Gastrocnemius medialis (tissue), 4 donors: ENCODE data around the gene ARHGAP30. TPM values are rescaled to one million over a fixed set of nuclear protein-coding genes. Genes with fewer than 3 reads are reported as not detected.
A peak's percentile ranks its signal among the peaks of the same experiment; 100 is the strongest.

ENCODE experiments used
- ATAC-seq, 2 donors: fragments of 150-250 bp; one replicate each; pipeline ENCODE4 v1.9.1; 2016
- DNase-seq, 2 donors: peaks; one replicate each; pipeline ENCODE4 v3.0.0-alpha.2; 2019
- H3K27ac ChIP-seq, 4 donors: fragments of 200-600 bp; sonication (generic); 1 replicate in 1 of 4; 2 replicates in 3 of 4; pipeline ENCODE4 v1.5.1; 2016 to 2018; ENCODE audit warnings: mild to moderate bottlenecking in 2 of 4, moderate library complexity in 1 of 4
- H3K27me3 ChIP-seq, 3 donors: fragments of 200-600 bp; sonication (generic) in 2 of 3; 1 replicate in 1 of 3; 2 replicates in 2 of 3; pipeline versions ENCODE4 v1.5.1 to v1.6.0; 2016 to 2019; ENCODE audit warnings: mild to moderate bottlenecking in 1 of 3, moderate library complexity in 1 of 3
- H3K36me3 ChIP-seq, 2 donors: fragments of 200-600 bp; sonication (generic) in 1 of 2; one replicate each; pipeline ENCODE4 v1.5.1; 2017 to 2018
- H3K4me1 ChIP-seq, 2 donors: fragments of 200-600 bp; sonication (generic) in 1 of 2; one replicate each; pipeline ENCODE4 v1.5.1; 2016 to 2017; ENCODE audit warnings: mild to moderate bottlenecking in 2 of 2
- H3K4me3 ChIP-seq, 4 donors: fragments of 200-600 bp; sonication (generic) in 3 of 4; 1 replicate in 1 of 4; 2 replicates in 3 of 4; pipeline ENCODE4 v1.5.1; 2016 to 2019; ENCODE audit warnings: mild to moderate bottlenecking in 2 of 4
- H3K9me3 ChIP-seq, 3 donors: fragments of 200-600 bp; sonication (generic) in 2 of 3; 1 replicate in 1 of 3; 2 replicates in 2 of 3; pipeline ENCODE4 v1.5.1; 2016 to 2019
- CTCF ChIP-seq, 5 experiments: fragments of 450-650 bp in 3 of 5; fragments of 200-600 bp in 2 of 5; sonication (generic) in 2 of 5; IDR thresholded peaks in 4 of 5; conservative IDR thresholded peaks in 1 of 5; 1 replicate in 4 of 5; 2 replicates in 1 of 5; pipeline ENCODE4 v1.5.1; 2016 to 2019; ENCODE audit warnings: antibody characterized with exemption in 5 of 5, mild to moderate bottlenecking in 3 of 5, moderate library complexity in 3 of 5
- POLR2A ChIP-seq, 2 donors: fragments of 450-650 bp; IDR thresholded peaks; one replicate each; pipeline ENCODE4 v1.6.1; 2017; ENCODE audit warnings: antibody characterized with exemption in 2 of 2, mild to moderate bottlenecking in 2 of 2, moderate library complexity in 2 of 2
- in situ Hi-C, 4 donors: fragments of 200-750 bp; cut with MboI; loops; one replicate each; pipeline versions ENCODE4 v1.15.0 to v1.8.0; 2017; ENCODE audit warnings: low sequenced_read_pairs in 4 of 4
- intact Hi-C: fragments of 100-400 bp; cut with DNase I; formaldehyde crosslinking; loops from one replicate; pipeline ENCODE4 v1.15.1; 2023; ENCODE audit warnings: low total_unique reads
- total RNA-seq, 4 donors: library from RNA; depleted of rRNA; stranded (reverse); fragments of >200 nt; gene quantifications; one replicate each; pipeline versions ENCODE4 v1.1.0 to v1.2.3, GENCODE V29; 2016

Gene ARHGAP30
- total RNA-seq, 4 donors from 2014 or later = 0.61 to 1.6 (median 1.0) TPM

- ATAC-seq = no peak
- TF ChIP-seq POLR2A (IDR thresholded peaks at IDR 0.05) (no peak), CTCF (IDR thresholded peaks at IDR 0.05 in 4 of 5, conservative IDR thresholded peaks at IDR 0.05 in 1 of 5) (no peak)
- H3K9me3 ChIP-seq = no peaks in the 10 kb centered on the region
- H3K27ac ChIP-seq = no peak overlapping the region
- peaks cover 0 to 28% of the 10 kb centered on the region in 2 donors for H3K36me3 ChIP-seq
- no peak for DNase-seq
- intact Hi-C loops = no loop called here
- no peaks in the 10 kb centered on the region for H3K27me3 ChIP-seq
- no peak overlapping the region for H3K4me3 ChIP-seq
- in situ Hi-C loops = no loop called here
- H3K4me1 ChIP-seq = peaks cover 5 to 19% of the 10 kb centered on the region in 2 donors
Observed at GRCh38 chr1:161100556-161100955, 30.9 kb upstream of the ARHGAP30 start.

GRCh38 chr1:161099090-161099802, 29.6 kb upstream of the ARHGAP30 start:
- Histone ChIP-seq H3K27ac (no peak overlapping the region), H3K4me3 (peak overlapping the region in 2 of 4 donors; percentile 67 to 80), H3K36me3 (peaks cover 0 to 28% of the 10 kb centered on the region in 2 donors), H3K4me1 (peaks cover 5 to 19% of the 10 kb centered on the region in 2 donors), H3K9me3 (no peaks in the 10 kb centered on the region), H3K27me3 (no peaks in the 10 kb centered on the region)
- DNase-seq (no peak), ATAC-seq (no peak)
- in situ Hi-C loops = loop anchor here in 2 of 4 donors (10.0 kb wide), 1 partner anchor 104 kb away; no protein-coding TSS in a partner anchor
- TF ChIP-seq CTCF (IDR thresholded peaks at IDR 0.05 in 4 of 5, conservative IDR thresholded peaks at IDR 0.05 in 1 of 5) = no peak
- no peak for TF ChIP-seq POLR2A (IDR thresholded peaks at IDR 0.05)
- intact Hi-C loops = loop anchor here (10.0 kb wide), 1 partner anchor 264 kb away; no protein-coding TSS in a partner anchor

- TF ChIP-seq CTCF (IDR thresholded peaks at IDR 0.05 in 4 of 5, conservative IDR thresholded peaks at IDR 0.05 in 1 of 5) (no peak), POLR2A (IDR thresholded peaks at IDR 0.05) (no peak)
- Histone ChIP-seq H3K4me1 (peaks cover 5 to 19% of the 10 kb centered on the region in 2 donors), H3K27me3 (no peaks in the 10 kb centered on the region), H3K9me3 (no peaks in the 10 kb centered on the region), H3K4me3 (peak within 1 kb of the TSS; percentile 62 to 80 (median 66)), H3K36me3 (peaks cover 0 to 28% of the 10 kb centered on the region in 2 donors), H3K27ac (peak within 1 kb of the TSS; percentile 62 to 74 (median 68))
- DNase-seq (peak; percentile 28 to 68), ATAC-seq (peak; percentile 70 to 84)
- intact Hi-C loops = loop anchor here (10.0 kb wide), 1 partner anchor 264 kb away; no protein-coding TSS in a partner anchor
- in situ Hi-C loops = loop anchor here in 2 of 4 donors (10.0 kb wide), 1 partner anchor 104 kb away; no protein-coding TSS in a partner anchor
Observed at GRCh38 chr1:161098210-161099068, 28.7 kb upstream of the ARHGAP30 start, which contains the start of gene KLHDC9. Gene KLHDC9, plus strand, starts transcription at chr1:161098361. Its CDS starts 175 bp downstream, at chr1:161098536.

GRCh38 chr1:161096530-161096929, 26.8 kb upstream of the ARHGAP30 start:
- Histone ChIP-seq H3K9me3 (no peaks in the 10 kb centered on the region), H3K4me3 (no peak overlapping the region), H3K27me3 (no peaks in the 10 kb centered on the region), H3K27ac (peak overlapping the region; percentile 50 to 74 (median 68)), H3K4me1 (peaks cover 5 to 19% of the 10 kb centered on the region in 2 donors), H3K36me3 (peaks cover 0 to 17% of the 10 kb centered on the region in 2 donors)
- TF ChIP-seq POLR2A (IDR thresholded peaks at IDR 0.05) (no peak), CTCF (IDR thresholded peaks at IDR 0.05 in 4 of 5, conservative IDR thresholded peaks at IDR 0.05 in 1 of 5) (no peak)
- DNase-seq (peak; percentile 50 to 72), ATAC-seq (peak; percentile 29 to 35)
- intact Hi-C loops = loop anchor here (2.0 to 10.0 kb wide), 3 partner anchors 36 to 262 kb away; partner anchors contain the start of genes DEDD and USF1
- in situ Hi-C loops = loop anchor here in 2 of 4 donors (10.0 kb wide), 1 partner anchor 102 kb away; no protein-coding TSS in a partner anchor
